HG03175 (cell line): ENCODE results near the gene ACADVL.
"Not testable (repeated sequence)": the region's sequence is repeated elsewhere in the genome, so short reads cannot be mapped to it uniquely, and the experiment has no call there.

ENCODE experiments used
- ATAC-seq: cut with Tn5 transposase; IDR thresholded peaks from one replicate; pipeline ENCODE4 v1.9.1; 2021; ENCODE audit warnings: mild to moderate bottlenecking, moderate library complexity; ENCODE audit not compliant: unreplicated experiment

Gene ACADVL

DNA sequence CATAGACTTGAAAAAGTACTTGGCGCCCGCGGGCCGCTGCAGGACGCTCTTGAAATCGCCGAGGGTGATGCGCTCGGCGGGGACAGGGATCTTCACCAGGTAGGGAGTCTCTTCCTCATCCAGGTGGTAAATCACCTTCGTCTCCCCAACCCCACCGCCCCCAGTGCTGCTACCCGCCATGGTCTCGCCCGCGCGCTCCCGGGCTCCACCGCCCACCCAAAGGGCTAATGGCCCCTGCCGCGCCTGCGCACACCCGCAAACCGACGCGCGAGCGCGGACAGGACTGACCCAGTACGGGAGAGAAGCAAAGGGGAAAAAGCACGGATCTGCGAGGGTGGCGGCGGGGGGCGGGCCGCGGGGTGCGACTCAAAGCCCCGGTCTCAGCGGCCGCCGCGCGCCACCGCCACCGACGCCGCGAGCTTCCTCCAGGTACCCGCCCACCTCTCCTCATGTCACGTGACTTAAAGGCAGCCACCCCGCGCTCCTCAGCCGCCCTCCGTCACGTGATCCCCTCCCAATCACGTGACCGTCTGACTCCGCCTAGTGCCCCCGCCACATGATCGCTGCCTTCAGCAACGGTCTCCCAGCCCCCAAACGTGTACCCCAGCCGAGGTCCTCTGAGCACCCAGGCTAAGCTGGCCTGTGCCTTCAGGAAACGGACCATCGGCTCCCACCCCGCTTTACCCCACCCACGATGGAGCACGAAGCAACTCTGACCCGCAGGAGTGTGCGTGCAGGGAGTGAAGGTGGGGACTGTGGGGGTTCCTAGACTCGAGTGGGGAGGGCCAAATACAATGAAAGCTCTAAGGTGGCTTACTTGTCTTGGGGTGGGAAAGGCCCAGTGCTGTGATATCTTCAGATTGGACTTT lies 14.6 kb downstream of the ACADVL start, which contains the start of gene DVL2:
Gene DVL2, minus strand, starts transcription at position 435 of the 869 bp plus-strand sequence. Its CDS starts 255 bp downstream, at position 180.
- ATAC-seq = peak; percentile 68

DNA sequence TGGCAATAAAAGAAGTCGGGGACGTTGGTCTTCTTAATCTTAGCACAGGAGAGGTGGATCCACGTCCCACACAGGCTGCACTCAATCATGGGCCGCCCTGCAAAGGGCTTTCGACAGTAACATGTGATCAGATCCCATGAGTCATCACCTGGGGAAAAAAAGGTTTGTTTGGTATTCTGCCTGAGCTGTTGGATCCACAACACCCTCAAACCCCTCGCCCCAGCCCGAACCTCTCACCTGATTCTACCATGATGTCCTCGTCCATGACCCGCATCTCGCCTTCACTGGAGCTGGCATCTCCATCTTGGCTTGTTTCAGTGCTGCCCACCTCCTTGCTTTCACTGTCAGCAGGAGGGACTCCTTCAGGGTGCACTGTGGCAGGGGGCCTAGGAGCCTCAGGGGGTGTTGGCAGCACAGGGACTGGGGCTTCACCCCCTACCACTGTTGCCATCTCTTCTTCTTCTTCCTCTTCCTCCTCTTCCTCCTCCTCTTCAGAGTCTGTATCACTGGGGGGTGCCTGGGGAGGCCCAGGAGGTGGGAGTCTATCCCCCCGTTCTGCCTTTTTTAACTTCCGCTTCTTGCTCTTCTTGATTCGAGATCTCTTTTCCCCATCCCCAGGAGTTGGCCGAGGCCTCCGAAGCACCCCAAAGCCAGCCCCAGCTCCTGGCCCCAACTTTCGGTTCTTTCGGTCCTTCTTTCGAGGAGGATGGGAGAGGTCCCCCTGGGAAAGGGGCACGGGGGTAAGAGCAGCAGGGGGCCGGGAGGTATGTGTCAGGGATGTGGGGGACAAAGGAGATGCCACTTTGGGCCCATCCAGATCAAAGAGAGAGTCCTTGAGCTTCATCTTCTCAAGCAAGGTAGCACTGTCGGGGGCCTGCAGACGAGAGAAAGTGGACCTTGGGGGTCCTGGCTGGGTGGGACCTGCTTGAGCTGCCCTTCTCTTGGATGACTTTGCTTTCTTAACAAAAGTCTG lies 16.2 kb downstream of the ACADVL start:
- no peak for ATAC-seq

DNA sequence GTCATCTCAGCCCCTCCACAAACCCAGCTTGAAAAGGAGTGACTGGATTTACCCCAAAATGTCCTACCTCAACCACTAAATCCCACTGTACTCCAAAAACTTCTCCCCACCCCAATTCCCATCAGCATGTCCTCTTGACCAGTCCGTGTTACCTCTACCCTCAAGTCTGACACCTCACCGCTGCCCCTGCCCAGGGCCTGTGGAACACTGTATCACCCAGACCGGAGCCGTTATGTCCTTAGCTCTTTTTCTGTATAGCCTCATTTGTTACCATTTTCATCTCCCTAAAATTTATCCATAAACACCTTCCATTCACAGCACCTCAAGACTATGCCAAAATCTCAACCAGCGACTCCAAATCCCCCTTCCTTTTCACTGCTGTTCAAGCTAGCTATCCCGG lies 17.1 kb downstream of the ACADVL start:
- ATAC-seq = no peak

DNA sequence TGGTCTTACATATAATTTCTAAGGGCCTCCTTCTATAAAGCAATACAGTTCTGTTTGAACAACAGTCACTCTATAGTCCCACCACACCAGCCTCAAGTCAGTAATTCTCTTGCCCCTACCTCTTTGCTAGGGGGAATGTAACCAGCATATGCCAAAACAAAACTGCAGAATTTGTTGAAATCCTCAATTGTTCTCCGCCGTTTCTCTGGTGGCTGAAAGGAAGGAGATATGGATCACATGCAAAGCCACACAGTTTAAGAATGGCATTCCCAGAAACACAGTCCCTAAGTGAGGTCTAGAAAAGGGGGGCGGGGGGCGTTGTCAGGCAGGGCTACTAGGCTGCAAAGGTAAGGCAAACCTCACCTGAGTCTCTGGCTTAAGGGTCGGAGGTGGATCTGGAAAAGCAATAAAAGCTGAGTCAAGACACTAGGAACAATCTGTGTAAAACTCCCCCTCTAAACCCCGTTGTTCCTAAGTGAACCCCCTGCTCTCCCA lies 17.6 kb downstream of the ACADVL start:
- ATAC-seq = no peak

DNA sequence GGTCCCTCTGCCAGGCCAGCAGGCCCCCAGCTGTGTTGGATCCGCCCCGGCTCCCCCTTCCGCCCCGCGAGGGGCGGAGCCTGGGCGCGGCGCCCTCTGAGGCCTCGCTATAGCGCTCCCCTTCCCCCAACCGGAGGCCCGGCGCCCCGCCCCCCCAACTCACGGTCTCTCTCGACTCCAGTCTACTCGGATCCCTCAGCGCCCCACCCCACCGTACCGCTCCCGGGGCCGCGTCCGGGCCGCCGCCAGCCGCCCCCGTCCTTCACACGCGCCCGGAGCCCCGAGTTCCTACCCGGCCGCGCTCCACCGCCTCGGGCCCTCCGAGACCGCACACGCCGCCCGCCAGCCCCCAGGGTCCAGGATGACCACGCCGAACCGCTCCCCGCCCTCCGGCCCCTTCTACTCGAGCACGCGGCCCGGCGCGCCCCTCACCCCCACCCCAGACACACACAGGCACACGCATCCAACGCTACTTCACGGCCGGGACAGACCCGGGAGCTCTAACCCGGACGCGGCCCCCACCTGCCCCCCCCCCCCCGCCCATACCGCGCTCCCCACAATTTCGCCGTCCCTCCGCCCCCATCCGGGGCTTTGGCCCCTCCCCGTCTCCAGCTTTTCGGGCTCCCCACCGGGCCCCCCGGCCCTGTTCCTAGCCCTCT lies 18.2 kb downstream of the ACADVL start:
- ATAC-seq = no peak

DNA sequence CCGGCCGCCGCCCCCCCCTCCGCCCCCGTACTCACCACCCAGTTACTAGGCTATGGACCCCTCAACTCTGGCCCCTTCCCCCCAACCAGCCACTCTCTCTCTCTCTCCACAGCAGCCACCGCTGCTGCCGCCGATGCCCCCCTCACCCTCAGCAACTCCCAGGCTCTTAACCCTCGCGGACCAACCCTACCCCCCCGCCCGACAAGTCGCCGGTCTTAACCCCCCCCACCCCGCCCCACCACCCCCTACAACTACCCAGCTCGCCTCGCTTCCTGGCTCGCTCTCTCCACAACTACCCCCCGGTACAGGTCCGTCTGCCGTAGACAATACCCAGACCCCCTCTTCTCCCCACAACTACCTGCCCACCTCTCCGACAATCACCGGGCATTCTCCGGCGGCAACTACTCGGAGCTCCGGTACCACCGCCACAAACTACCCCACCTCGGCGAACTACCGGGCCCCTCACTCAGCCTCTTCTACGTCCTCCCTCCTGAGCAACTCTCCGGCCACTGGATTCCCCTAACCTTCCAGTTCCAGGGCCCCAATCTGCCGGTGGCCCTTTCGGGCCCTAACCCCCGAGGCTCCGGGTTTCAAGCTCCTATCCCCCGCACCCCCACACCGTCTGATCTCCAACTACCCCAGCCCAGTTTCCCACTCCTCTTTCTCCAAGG lies 18.8 kb downstream of the ACADVL start:
- ATAC-seq = no peak

DNA sequence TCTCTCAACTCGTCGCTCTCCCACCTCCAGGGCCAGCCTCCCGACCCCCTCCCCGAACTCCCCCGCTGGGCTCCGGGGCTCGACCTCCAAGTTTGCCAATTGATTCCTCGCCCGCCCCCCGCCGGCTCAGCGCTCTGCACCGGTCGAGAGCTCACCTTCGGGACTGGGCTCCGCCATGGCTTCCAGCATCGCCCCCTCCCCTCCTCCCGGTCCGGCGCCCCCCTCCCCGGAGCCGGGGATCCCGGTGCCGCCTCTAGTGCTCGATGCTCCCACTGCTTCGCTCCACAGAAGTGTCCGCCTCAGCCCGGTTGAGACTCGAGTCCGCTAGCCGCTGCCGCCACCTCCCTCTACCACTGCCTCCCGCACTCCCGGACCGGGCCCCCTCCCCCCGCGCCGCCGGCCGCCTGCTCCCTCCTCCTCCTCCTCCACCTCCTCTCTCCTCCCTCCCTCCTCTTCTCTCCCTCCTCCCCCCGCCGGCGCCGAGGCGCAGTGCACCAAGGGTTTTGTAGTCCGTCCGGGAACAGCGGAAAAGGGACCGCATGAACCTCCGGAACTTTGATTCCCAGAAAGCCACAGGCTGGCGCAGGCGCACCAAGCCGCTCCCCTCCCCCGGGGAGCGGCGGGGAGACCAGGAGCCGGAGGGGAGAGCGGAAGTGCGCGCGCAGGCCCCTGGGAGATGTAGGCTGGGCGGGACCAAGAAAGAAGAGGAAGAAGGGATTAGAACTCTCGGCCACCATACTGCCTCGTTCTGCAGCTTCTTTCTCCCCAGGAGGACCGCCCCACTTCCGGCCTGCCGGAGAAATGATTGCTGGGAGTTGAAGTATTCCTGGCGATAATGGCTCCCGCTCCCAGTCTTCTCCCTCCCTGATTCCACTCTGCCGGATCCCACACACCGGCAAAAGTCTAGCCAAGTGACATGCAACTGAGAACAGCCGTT lies 19.6 kb downstream of the ACADVL start, which contains the start of gene PHF23:
Gene PHF23, minus strand, starts transcription at position 367 of the 937 bp plus-strand sequence. Its CDS starts 178 bp downstream, at position 189.
- peak; percentile 56 for ATAC-seq

DNA sequence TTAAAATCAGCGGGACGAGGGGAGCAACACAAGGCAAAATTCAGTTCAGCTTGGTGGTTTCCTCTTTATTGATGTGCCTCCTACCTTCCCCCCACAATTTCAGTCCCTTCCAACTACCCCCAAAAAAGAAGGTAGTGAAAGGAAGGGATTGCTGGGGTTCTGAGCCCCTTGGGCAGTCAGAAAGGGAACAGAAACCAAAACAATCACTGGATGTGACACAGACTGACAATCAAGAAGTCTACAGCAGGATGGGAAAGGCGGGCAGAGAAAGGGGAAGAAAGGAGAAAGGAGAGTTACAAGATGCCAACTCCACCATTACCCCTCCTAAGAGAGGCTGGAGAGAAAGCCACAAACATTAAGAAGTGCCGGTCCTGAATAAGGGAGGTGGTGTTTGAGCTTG lies 20.6 kb downstream of the ACADVL start:
- ATAC-seq = no peak

DNA sequence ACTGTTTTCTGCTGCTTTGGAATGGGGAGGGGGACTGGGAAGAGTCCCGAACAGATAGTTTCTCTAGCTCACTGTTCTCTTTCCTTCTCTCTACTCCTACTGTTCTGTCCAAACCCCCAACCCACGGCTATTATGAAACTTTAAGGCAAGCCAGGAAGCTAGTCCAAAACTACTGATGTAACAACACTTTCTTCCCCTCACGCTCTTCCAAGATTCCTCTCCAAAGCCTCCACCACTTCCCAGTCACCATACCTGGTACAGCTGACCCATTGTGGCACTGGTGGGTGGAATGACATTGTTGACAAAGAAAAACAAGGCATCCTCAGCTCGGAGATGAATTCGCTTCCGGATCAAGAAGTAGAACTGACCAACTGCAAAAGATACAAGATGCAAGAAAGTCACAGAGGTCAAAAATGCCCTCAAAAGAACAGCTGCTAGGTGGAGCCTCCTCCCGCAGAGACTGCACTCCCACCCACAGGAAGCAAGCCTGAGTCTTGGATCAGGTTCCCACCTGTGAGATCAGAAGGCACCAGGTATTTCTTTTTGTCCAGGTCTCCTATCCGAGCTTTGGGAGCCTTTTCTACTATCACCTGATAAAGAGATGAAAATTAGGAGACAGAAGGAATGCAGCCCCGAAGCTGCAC lies 21.5 kb downstream of the ACADVL start:
- ATAC-seq = no peak

DNA sequence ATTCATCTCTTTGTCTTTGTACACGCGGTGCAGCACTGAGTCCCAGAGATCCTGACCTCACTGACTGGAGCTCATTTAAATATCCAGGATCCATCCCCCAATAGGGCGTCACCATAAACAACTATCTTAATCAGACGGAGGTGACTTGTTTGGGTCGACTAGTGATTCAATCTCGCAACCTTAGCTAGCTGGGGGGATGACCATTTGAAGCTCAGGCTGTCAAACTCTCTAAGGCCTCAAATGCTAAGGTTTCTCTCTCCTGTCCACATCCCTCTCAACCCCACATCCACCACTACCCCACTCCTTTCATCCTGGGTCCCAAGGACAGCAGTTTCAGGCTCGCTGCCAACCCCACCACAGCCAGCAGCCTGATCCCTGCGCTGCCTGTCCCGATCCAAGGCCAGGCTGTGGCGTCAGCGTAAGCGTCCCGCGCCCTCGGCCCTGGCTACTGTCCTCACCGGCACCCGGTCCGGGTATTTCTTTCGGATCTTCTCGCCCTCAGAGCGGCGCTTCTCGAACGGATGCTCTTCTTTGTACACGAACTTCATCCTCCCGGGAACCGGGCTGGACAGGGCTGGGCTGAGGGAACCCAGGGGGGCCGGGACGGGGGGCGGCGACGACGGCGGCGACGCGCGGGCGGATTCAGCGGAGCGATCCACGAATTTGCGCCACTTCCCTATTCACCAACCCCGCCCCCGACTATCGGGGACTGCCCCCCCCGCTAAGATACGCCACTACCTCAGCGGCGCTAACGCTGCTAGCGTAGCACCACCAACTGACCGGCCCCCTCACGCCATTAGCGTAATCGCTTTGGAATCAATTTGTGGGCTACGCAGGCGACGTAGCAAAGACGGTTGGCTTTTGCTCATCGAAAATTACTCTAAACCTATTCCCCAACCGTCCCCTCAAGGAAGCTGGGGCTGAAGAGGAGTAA lies 22.3 kb downstream of the ACADVL start, which contains the start of gene GABARAP:
Gene GABARAP, minus strand, starts transcription at position 667 of the 934 bp plus-strand sequence. Its CDS starts 119 bp downstream, at position 548.
- peak; percentile 31 for ATAC-seq

DNA sequence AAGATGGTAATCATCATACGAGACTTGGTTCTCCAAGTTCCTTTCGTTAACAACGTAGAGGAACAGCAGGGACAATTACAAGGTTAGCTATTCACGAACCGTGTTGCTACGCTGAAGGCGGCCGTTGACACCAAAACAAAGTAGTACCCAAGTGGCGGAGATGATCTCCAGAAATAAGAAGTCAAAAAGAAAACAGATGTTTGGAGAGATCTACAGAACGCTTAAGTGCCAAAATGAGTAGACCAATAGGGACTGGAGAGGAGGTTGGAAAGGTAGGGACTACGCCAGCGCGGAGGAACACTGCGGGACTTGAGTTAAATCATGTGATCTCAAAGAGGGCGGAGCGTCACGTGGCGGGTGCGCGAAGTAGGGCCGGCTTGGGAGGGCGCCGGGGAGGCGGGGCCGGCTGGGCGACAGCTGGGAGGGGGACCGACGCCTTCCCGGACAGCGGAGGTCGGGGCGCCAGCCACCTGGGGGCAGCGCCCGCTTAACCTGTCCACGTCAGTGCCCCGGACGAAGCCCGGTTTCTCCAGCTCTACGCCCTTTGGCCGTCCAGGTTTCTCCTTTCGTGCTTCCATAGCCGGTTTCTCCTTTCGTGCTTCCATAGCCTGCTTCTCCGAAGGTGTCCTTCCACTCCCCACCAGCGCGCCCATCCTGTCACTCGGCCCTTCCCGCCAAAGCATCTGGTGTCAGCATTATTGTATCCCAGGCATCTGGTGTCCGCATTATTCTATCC lies 23.1 kb downstream of the ACADVL start:
- ATAC-seq = peak; percentile 39

DNA sequence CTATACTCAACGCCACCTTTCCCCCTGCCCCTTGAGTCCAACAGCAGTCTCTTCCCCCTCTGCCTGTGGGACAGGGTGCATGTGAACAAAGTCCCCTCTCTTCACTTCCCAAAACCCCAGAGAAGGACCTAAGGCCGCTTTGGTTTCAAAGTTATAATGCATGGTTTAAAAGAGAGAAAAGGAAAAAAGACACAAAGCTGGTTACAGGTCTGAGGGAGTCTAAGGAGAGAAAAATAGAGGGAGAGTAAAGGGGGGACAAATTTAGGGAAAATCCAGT lies 23.7 kb downstream of the ACADVL start:
- no peak for ATAC-seq

DNA sequence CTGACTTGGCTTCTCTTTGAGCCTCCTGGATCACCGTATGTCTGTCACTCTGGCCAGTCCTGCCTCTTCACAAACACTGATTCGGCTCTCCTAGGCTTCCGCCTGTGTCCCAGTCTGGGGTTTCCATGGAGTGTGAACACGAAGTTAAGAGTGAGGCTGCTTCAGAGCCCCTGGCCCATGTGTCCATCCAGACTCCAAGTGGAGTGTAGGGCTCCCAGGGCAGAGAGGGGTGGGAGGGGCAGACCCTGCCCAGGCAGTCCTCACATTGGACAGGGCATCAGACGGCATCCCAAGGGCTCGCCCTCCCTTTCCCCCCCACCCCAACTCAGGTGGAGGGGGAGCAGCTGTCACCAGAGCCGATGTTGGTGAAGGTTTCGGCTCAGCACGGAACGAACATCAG lies 24.1 kb downstream of the ACADVL start:
- ATAC-seq = not testable (repeated sequence)

DNA sequence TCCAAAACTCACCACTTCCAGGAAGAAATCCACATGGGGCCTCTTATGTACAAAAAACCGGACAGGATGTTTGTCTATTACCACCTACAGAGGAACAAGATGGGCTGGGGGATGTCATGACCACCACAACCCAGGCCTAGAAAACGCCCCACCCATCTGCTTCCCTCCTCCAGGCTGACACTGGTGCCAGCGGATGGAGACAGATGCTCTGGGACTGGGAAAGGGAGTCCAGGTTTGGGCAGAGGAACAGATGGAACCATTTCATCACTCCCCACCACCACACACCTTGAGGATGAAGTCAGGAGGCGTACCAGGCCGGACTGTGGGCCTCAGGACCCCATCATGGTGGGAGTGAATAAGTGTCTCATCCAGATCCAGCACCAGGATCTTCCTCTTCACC lies 27.0 kb downstream of the ACADVL start:
- no peak for ATAC-seq

DNA sequence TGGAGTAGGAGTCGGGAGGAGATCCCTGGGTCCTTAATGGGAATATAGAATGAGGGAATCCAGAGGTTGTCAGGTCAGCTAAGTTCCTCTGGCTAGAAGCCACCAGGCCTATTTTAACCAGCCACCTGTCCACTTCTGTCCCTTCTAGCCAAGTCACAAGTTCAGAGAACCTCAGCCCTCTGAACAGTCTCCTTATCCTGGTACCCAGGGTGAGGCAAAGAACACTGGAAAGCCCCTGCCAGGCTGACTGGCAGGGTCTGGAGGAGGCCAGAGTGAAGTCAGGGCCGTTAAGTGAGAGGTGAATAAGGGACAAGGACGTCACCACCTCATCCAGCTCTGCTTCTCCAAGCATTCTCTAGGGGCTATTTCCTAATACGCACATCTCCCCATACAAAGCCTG lies 29.1 kb downstream of the ACADVL start:
- ATAC-seq = no peak

DNA sequence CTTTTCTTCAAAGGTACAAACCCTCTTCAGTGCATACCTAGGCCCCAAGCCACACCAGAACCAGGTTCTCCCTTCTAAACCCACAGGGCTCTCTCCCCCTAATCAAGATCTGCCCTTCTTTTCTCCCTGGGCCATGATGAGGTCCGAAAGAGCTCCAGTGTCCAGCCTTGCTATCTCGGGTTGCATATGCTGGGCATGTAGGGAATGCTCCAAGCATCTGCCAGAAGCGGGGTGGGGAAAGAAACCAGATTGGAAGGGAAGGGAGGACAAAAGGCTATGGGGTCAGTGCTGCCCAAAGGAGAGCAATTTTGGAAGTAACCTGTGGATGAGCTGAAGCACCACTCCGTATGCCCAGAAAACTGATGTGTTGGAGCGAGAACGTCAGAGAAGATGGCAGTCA lies 29.5 kb downstream of the ACADVL start:
- no peak for ATAC-seq

DNA sequence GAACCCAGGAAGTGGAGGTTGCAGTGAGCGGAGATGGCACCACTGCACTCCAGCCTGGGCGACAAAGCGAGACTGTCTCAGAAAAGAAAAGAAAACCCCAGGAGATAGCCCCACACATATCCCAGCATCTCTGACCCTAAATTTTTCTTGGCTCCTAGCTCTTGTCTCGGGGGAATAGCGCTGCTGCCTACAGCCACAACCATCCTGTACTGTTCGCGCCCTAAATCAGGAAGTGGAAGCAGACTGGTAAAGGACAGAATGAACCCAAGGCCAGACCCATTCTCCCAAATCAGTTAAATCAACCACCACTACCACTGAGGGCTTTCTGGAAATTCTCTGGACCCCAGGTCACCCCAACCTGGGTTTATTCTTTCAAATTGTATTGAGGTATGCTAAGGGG lies 30.1 kb downstream of the ACADVL start:
- ATAC-seq = no peak
